Measurements from ENCODE around the gene GUCY1A2.

GRCh38 chr11:106998116-106998915 lies 20.0 kb downstream of the GUCY1A2 start:
- TF ChIP-seq POLR2A (IDR thresholded peaks at IDR 0.05; ENCODE audit: low read depth, low read length), result no peak
- no peak for TF ChIP-seq POLR2AphosphoS5 (IDR thresholded peaks at IDR 0.05; ENCODE audit: low read depth, low read length)
- no peak for TF ChIP-seq TAF1 (IDR thresholded peaks at IDR 0.05; ENCODE audit: borderline replicate concordance, low read depth, low read length)
